H1 (cell line): Measurements from ENCODE around the gene FSIP1.

Source experiments
- CBX5 ChIP-seq: fragments of 300-800, 300-1000 bp; sonication (generic); IDR thresholded peaks from 2 replicates; pipeline ENCODE4 v1.7.1; 2016; ENCODE audit warnings: antibody characterized with exemption, low read length, low read depth
- EP300 ChIP-seq, 2 experiments: IDR thresholded peaks; 1 replicate in 1 of 2; 2 replicates in 1 of 2; pipeline ENCODE4 v1.6.1; 2011 to 2012; ENCODE audit warnings: low read depth in 2 of 2, low read length in 2 of 2, mild to moderate bottlenecking in 2 of 2, borderline replicate concordance in 1 of 2, inconsistent platforms in 1 of 2, moderate library complexity in 1 of 2
- EZH2 ChIP-seq: fragments of 200-600 bp; sonication (generic); IDR thresholded peaks from 2 replicates; pipeline ENCODE4 v1.7.1; 2012; ENCODE audit warnings: low read depth, mild to moderate bottlenecking, moderate library complexity, low read length, inconsistent platforms; ENCODE audit not compliant: severe bottlenecking
- GABPA ChIP-seq: IDR thresholded peaks from 2 replicates; pipeline ENCODE4 v1.6.1; 2011; ENCODE audit warnings: mild to moderate bottlenecking, low read length, moderate library complexity, borderline replicate concordance; ENCODE audit not compliant: insufficient read depth
- HDAC6 ChIP-seq: IDR thresholded peaks from one replicate; pipeline ENCODE4 v1.7.1; 2012; ENCODE audit warnings: low read depth, mild to moderate bottlenecking, inconsistent platforms, low read length, moderate library complexity
- JUN ChIP-seq: IDR thresholded peaks from 2 replicates; pipeline ENCODE4 v1.6.1; 2011; ENCODE audit warnings: low read depth, mild to moderate bottlenecking, improper control_type of control experiment, low read length
- JUND ChIP-seq: IDR thresholded peaks from 2 replicates; pipeline ENCODE4 v1.6.1; 2011; ENCODE audit warnings: mild to moderate bottlenecking, improper control_type of control experiment, low read length
- MAFK ChIP-seq: IDR thresholded peaks from 2 replicates; pipeline ENCODE4 v1.6.1; 2012; ENCODE audit warnings: low read depth, mild to moderate bottlenecking, improper control_type of control experiment, low read length
- POLR2A ChIP-seq, 2 experiments: IDR thresholded peaks; 1 replicate in 1 of 2; 2 replicates in 1 of 2; pipeline ENCODE4 v1.6.1; 2011; ENCODE audit warnings: low read depth in 2 of 2, low read length in 2 of 2, mild to moderate bottlenecking in 2 of 2; ENCODE audit errors: control extremely low read depth in 1 of 2
- POLR2AphosphoS5 ChIP-seq: IDR thresholded peaks from 2 replicates; pipeline ENCODE4 v1.6.1; 2011; ENCODE audit warnings: low read depth, low read length
- SIN3A ChIP-seq, 2 experiments: IDR thresholded peaks in 1 of 2; conservative IDR thresholded peaks in 1 of 2; 2 replicates each; pipeline ENCODE4 v1.6.1; 2011 to 2012; ENCODE audit warnings: low read length in 2 of 2, improper control_type of control experiment in 1 of 2, low read depth in 1 of 2, mild to moderate bottlenecking in 1 of 2
- SIRT6 ChIP-seq: IDR thresholded peaks from one replicate; pipeline ENCODE4 v1.7.1; 2012; ENCODE audit warnings: low read length, inconsistent platforms
- TF ChIP-seq, protein P1 (sequence below), 3 experiments: IDR thresholded peaks; 1 replicate in 2 of 3; 2 replicates in 1 of 3; pipeline versions ENCODE4 v1.5.1 to v1.6.1; 2011; ENCODE audit warnings: low read length in 3 of 3, mild to moderate bottlenecking in 3 of 3, inconsistent platforms in 2 of 3, low read depth in 1 of 3, moderate library complexity in 1 of 3; ENCODE audit not compliant: insufficient read depth in 1 of 3; ENCODE audit errors: control extremely low read depth in 1 of 3
- TF ChIP-seq, protein P2 (sequence below): IDR thresholded peaks from 2 replicates; pipeline ENCODE4 v1.6.1; 2012; ENCODE audit warnings: inconsistent platforms

DNA sequence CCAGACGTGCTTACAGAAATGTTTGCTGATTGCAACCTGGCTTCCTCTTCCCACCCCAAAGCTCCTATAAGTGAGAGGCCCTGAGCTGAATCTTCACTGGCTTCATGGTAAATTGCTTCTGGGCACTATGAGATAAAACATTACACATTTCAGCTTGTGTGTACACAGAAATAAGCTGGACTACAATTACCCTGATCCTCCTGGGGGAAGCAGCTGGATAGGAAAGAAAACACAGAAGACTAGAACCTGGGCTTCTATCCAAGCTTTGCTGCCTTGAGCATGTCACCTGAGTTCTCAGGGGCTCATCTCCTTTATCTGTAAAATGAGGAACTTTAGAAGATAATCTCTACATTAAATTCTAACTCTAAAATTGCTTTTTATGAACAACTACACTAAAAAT is 161.4 kb downstream of the FSIP1 start:
- TF ChIP-seq, protein P1, sequence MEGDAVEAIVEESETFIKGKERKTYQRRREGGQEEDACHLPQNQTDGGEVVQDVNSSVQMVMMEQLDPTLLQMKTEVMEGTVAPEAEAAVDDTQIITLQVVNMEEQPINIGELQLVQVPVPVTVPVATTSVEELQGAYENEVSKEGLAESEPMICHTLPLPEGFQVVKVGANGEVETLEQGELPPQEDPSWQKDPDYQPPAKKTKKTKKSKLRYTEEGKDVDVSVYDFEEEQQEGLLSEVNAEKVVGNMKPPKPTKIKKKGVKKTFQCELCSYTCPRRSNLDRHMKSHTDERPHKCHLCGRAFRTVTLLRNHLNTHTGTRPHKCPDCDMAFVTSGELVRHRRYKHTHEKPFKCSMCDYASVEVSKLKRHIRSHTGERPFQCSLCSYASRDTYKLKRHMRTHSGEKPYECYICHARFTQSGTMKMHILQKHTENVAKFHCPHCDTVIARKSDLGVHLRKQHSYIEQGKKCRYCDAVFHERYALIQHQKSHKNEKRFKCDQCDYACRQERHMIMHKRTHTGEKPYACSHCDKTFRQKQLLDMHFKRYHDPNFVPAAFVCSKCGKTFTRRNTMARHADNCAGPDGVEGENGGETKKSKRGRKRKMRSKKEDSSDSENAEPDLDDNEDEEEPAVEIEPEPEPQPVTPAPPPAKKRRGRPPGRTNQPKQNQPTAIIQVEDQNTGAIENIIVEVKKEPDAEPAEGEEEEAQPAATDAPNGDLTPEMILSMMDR (IDR thresholded peaks at IDR 0.05; ENCODE audit: control extremely low read depth in 1 of 3, insufficient read depth in 1 of 3, low read depth in 1 of 3, low read length in 3 of 3), result no peak
- TF ChIP-seq POLR2AphosphoS5 (no peak), EZH2 (no peak), POLR2A (IDR thresholded peaks at IDR 0.05; ENCODE audit: control extremely low read depth in 1 of 2, low read depth in 2 of 2, low read length in 2 of 2) (no peak), EP300 (IDR thresholded peaks at IDR 0.05; ENCODE audit: borderline replicate concordance in 1 of 2, low read depth in 2 of 2, low read length in 2 of 2) (no peak), JUND (no peak), SIN3A (conservative IDR thresholded peaks at IDR 0.05 in 1 of 2, IDR thresholded peaks at IDR 0.05 in 1 of 2; ENCODE audit: low read depth in 1 of 2, low read length in 2 of 2) (no peak), CBX5 (no peak), HDAC6 (no peak), JUN (no peak), SIRT6 (no peak), GABPA (no peak), MAFK (no peak)
- TF ChIP-seq, protein P2, sequence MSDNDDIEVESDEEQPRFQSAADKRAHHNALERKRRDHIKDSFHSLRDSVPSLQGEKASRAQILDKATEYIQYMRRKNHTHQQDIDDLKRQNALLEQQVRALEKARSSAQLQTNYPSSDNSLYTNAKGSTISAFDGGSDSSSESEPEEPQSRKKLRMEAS, result no peak
